H9 (cell line): ENCODE results near the gene EGLN1. TPM values are rescaled to one million over a fixed set of nuclear protein-coding genes. Genes with fewer than 3 reads are reported as not detected.

Experiments used
- DNase-seq: peaks from one replicate; pipeline ENCODE4 v3.0.0-alpha.2; 2017
- H2AFZ ChIP-seq: one replicate; pipeline ENCODE4 v1.6.1; 2013; ENCODE audit warnings: mild to moderate bottlenecking, low read length, control low read depth, moderate library complexity
- H2AK5ac ChIP-seq: 2 replicates; pipeline ENCODE4 v1.6.1; 2013; ENCODE audit warnings: low read length, control low read depth, mixed read lengths; ENCODE audit not compliant: insufficient read length
- H2BK120ac ChIP-seq: one replicate; pipeline ENCODE4 v1.6.1; 2013; ENCODE audit warnings: low read depth, mild to moderate bottlenecking, low read length, control low read depth, inconsistent platforms; ENCODE audit not compliant: poor library complexity, severe bottlenecking
- H2BK12ac ChIP-seq: 2 replicates; pipeline ENCODE4 v1.6.1; 2013; ENCODE audit warnings: low read length, control low read depth, mixed read lengths, low read depth; ENCODE audit not compliant: insufficient read length
- H2BK15ac ChIP-seq: 2 replicates; pipeline ENCODE4 v1.6.1; 2013; ENCODE audit warnings: low read depth, low read length, control low read depth
- H2BK20ac ChIP-seq: one replicate; pipeline ENCODE4 v1.6.1; 2013; ENCODE audit warnings: low read depth, mild to moderate bottlenecking, low read length, control low read depth, inconsistent platforms; ENCODE audit not compliant: poor library complexity, severe bottlenecking
- H2BK5ac ChIP-seq: 2 replicates; pipeline ENCODE4 v1.6.1; 2013; ENCODE audit warnings: low read length, control low read depth, mixed read lengths; ENCODE audit not compliant: insufficient read length
- H3K14ac ChIP-seq: 2 replicates; pipeline ENCODE4 v1.6.1; 2013; ENCODE audit warnings: low read length, control low read depth; ENCODE audit not compliant: insufficient read depth
- H3K18ac ChIP-seq: 2 replicates; pipeline ENCODE4 v1.6.1; 2013; ENCODE audit warnings: low read depth, mild to moderate bottlenecking, mixed read lengths, low read length, control low read depth; ENCODE audit not compliant: insufficient read length
- H3K23ac ChIP-seq: 2 replicates; pipeline ENCODE4 v1.6.1; 2013; ENCODE audit warnings: low read length, control low read depth, mixed read lengths, low read depth; ENCODE audit not compliant: insufficient read length
- H3K23me2 ChIP-seq: 2 replicates; pipeline ENCODE4 v1.6.1; 2013; ENCODE audit warnings: low read depth, mild to moderate bottlenecking, mixed read lengths, low read length, control low read depth; ENCODE audit not compliant: insufficient read length, poor library complexity, severe bottlenecking
- H3K27ac ChIP-seq: 2 replicates; pipeline ENCODE4 v1.5.1; 2013; ENCODE audit warnings: low read length, control low read depth, mixed read lengths, low read depth; ENCODE audit not compliant: insufficient read length
- H3K27me3 ChIP-seq: 2 replicates; pipeline ENCODE4 v1.6.1; 2013; ENCODE audit warnings: low read length, control low read depth, inconsistent platforms; ENCODE audit not compliant: insufficient read depth
- H3K4ac ChIP-seq: 2 replicates; pipeline ENCODE4 v1.6.1; 2013; ENCODE audit warnings: low read depth, mild to moderate bottlenecking, control low read depth, inconsistent platforms, low read length, moderate library complexity
- H3K4me1 ChIP-seq: 2 replicates; pipeline ENCODE4 v1.6.1; 2013; ENCODE audit warnings: low read length, control low read depth, inconsistent platforms; ENCODE audit not compliant: insufficient read depth
- H3K4me2 ChIP-seq: 2 replicates; pipeline ENCODE4 v1.6.1; 2013; ENCODE audit warnings: low read length, control low read depth, mixed read lengths; ENCODE audit not compliant: insufficient read length, insufficient read depth
- H3K56ac ChIP-seq: 2 replicates; pipeline ENCODE4 v1.6.1; 2013; ENCODE audit warnings: low read depth, mild to moderate bottlenecking, mixed read lengths, low read length, control low read depth; ENCODE audit not compliant: insufficient read length
- H3K79me1 ChIP-seq: 2 replicates; pipeline ENCODE4 v1.6.1; 2013; ENCODE audit warnings: low read depth, mild to moderate bottlenecking, moderate library complexity, low read length, control low read depth, inconsistent platforms; ENCODE audit not compliant: insufficient read depth, poor library complexity, severe bottlenecking
- H3K79me2 ChIP-seq: 2 replicates; pipeline ENCODE4 v1.6.1; 2013; ENCODE audit warnings: low read length, control low read depth, inconsistent platforms; ENCODE audit not compliant: insufficient read depth
- H3K9ac ChIP-seq: 2 replicates; pipeline ENCODE4 v1.6.1; 2013; ENCODE audit warnings: low read length, control low read depth, mixed read lengths; ENCODE audit not compliant: insufficient read length; ENCODE audit errors: extremely low read depth
- H3K9me3 ChIP-seq: one replicate; pipeline ENCODE4 v1.6.1; 2013; ENCODE audit warnings: low read depth, low read length, inconsistent platforms; ENCODE audit not compliant: control insufficient read depth
- H3T11ph ChIP-seq: one replicate; pipeline ENCODE4 v1.6.1; 2013; ENCODE audit warnings: mild to moderate bottlenecking, low read length, control low read depth, inconsistent platforms
- H4K20me1 ChIP-seq: one replicate; pipeline ENCODE4 v1.6.1; 2013; ENCODE audit not compliant: control insufficient read depth, insufficient read length, insufficient read depth
- H4K5ac ChIP-seq: 2 replicates; pipeline ENCODE4 v1.6.1; 2013; ENCODE audit warnings: low read depth, mild to moderate bottlenecking, mixed read lengths, low read length, control low read depth; ENCODE audit not compliant: insufficient read length
- H4K8ac ChIP-seq: replicated peaks from 2 replicates; pipeline ENCODE4 v1.6.1; 2013; ENCODE audit warnings: low read length, control low read depth, mixed read lengths, low read depth; ENCODE audit not compliant: insufficient read length
- H4K91ac ChIP-seq: 2 replicates; pipeline ENCODE4 v1.6.1; 2013; ENCODE audit warnings: low read depth, mild to moderate bottlenecking, moderate library complexity, mixed read lengths, low read length, control low read depth; ENCODE audit not compliant: insufficient read length
- H3K27ac Mint-ChIP-seq, 3 experiments: 2 replicates in 2 of 3; 3 replicates in 1 of 3; pipeline ENCODE4 v1.8.0; 2020 to 2021; ENCODE audit warnings: mixed read lengths in 3 of 3, mild to moderate bottlenecking in 1 of 3, moderate library complexity in 1 of 3
- H3K27me3 Mint-ChIP-seq: 2 replicates; pipeline ENCODE4 v1.8.0; 2021; ENCODE audit warnings: low read depth, mild to moderate bottlenecking, moderate library complexity, mixed read lengths
- H3K36me3 Mint-ChIP-seq, 3 experiments: 2 replicates in 2 of 3; 3 replicates in 1 of 3; pipeline ENCODE4 v1.8.0; 2020 to 2021; ENCODE audit warnings: low read depth in 3 of 3, mixed read lengths in 3 of 3; ENCODE audit not compliant: insufficient read depth in 1 of 3
- H3K4me1 Mint-ChIP-seq, 2 experiments: 2 replicates each; pipeline ENCODE4 v1.8.0; 2020; ENCODE audit warnings: mixed read lengths in 2 of 2
- H3K4me3 Mint-ChIP-seq, 2 experiments: 2 replicates in 1 of 2; 3 replicates in 1 of 2; pipeline ENCODE4 v1.8.0; 2020 to 2021; ENCODE audit warnings: mild to moderate bottlenecking in 2 of 2, mixed read lengths in 2 of 2, moderate library complexity in 1 of 2
- H3K9me3 Mint-ChIP-seq, 2 experiments: 2 replicates in 1 of 2; 3 replicates in 1 of 2; pipeline ENCODE4 v1.8.0; 2020; ENCODE audit warnings: mild to moderate bottlenecking in 2 of 2, mixed read lengths in 2 of 2, moderate library complexity in 1 of 2
- CTCF ChIP-seq: fragments of 200-600 bp; sonication (generic); conservative IDR thresholded peaks from 3 replicates; pipeline ENCODE4 v1.8.0; 2021; ENCODE audit warnings: antibody characterized with exemption, mild to moderate bottlenecking
- WGBS: extraction: QIAGEN DNeasy Blood & Tissue Kit; methylation state at CpG from one replicate; pipeline ENCODE4 v1.1.7; 2013; ENCODE audit warnings: missing lambda C conversion rate, low lambda C conversion rate, mixed read lengths; ENCODE audit not compliant: insufficient read length; ENCODE audit errors: extremely low coverage; 5-methylcytosine and 5-hydroxymethylcytosine counted together
- total RNA-seq: library from RNA; stranded (reverse); gene quantifications from 2 replicates; pipeline ENCODE4 v1.2.1, GENCODE V29; 2021

EGLN1 gene
- total RNA-seq, 1 experiment from 2014 or later, result 8.4 TPM

- Histone ChIP-seq H3K4me1 (no peaks in the 10 kb centered on the region), H3K9me3 (no peaks in the 10 kb centered on the region), H4K8ac (no peak overlapping the region), H3K27me3 (no peaks in the 10 kb centered on the region), H3K23me2 (no peaks in the 10 kb centered on the region), H4K20me1 (no peaks in the 10 kb centered on the region), H3K27ac (no peak overlapping the region), H2BK20ac (no peak overlapping the region), H3K79me2 (no peaks in the 10 kb centered on the region), H3K9ac (no peak overlapping the region), H3T11ph (no peak overlapping the region), H3K79me1 (no peaks in the 10 kb centered on the region), H3K14ac (no peak overlapping the region), H3K4me2 (no peak overlapping the region), H3K56ac (no peak overlapping the region), H3K23ac (no peak overlapping the region), H3K4ac (no peak overlapping the region), H4K5ac (no peak overlapping the region), H2BK5ac (no peak overlapping the region), H2BK15ac (no peak overlapping the region), H4K91ac (no peak overlapping the region), H2BK120ac (no peak overlapping the region), H2AK5ac (no peak overlapping the region), H3K18ac (no peak overlapping the region), H2BK12ac (no peak overlapping the region), H2AFZ (no peak overlapping the region)
- no peaks in the 10 kb centered on the region for H3K9me3 Mint-ChIP-seq
- DNase-seq, result peak; percentile 22
- peaks cover 13% of the 10 kb centered on the region for H3K27me3 Mint-ChIP-seq
- H3K4me1 Mint-ChIP-seq, result no peaks in the 10 kb centered on the region
- WGBS, result no CpG with 5 or more reads among the region's 44 CpGs
- H3K27ac Mint-ChIP-seq, result no peak overlapping the region
- no peak overlapping the region for H3K4me3 Mint-ChIP-seq
- H3K36me3 Mint-ChIP-seq, result no peaks in the 10 kb centered on the region
- no peak for TF ChIP-seq CTCF
Observed at GRCh38 chr1:231317306-231318014, 104.6 kb downstream of the EGLN1 start.
